Measurements from ENCODE around the gene CTNNB1.

GRCh38 chr3:41223078-41223477 is 23.8 kb downstream of the CTNNB1 start:
- TF ChIP-seq POLR2A (IDR thresholded peaks at IDR 0.05) (no peak), CTCF (IDR thresholded peaks at IDR 0.05) (no peak), EP300 (IDR thresholded peaks at IDR 0.05) (no peak)

Data from ovary (tissue), 3 donors.